A549 (cell line): ENCODE data around the gene CACNA1E. TPM values are rescaled to one million over a fixed set of nuclear protein-coding genes. Genes with fewer than 3 reads are reported as not detected.

ENCODE experiments used
- ATAC-seq, 2 experiments: fragments of 200-7000 bp in 1 of 2; fragments of >200 bp in 1 of 2; cut with Nextera tagmentation in 1 of 2; cut with Tn5 transposase in 1 of 2; 3 replicates each; pipeline versions ENCODE4 v1.8.0 to v1.9.1; 2018 to 2020; ENCODE audit warnings: mild to moderate bottlenecking in 1 of 2, moderate library complexity in 1 of 2
- CTCF ChIA-PET: fragments of 300-600 bp; sonication (Branson Sonifier 250); formaldehyde crosslinking; extraction: SDS; loops from one replicate; lab custom pipeline; 2021; ENCODE audit warnings: antibody characterized with exemption, inconsistent platforms; lab: Yijun Ruan, JAX
- POLR2A ChIA-PET: fragments of 350-600 bp; formaldehyde crosslinking; extraction: SDS; loops from one replicate; lab custom pipeline; 2021; ENCODE audit warnings: antibody characterized with exemption, inconsistent platforms; lab: Yijun Ruan, JAX
- DNase-seq, 2 experiments: peaks; one replicate each; pipeline versions ENCODE4 v3.0.0 to v3.0.0-alpha.2; 2011 to 2016; ENCODE audit warnings: low read depth in 1 of 2, low spot score in 1 of 2
- FAIRE-seq: peaks from 2 replicates; lab custom pipeline; 2011; peaks lifted over from hg19 to GRCh38; lab: Jason Lieb, UNC
- H3K27ac ChIP-seq, 2 experiments: fragments of >200 bp; sonication (Bioruptor Twin); formaldehyde crosslinking; 3 replicates each; pipeline ENCODE4 v1.5.1; 2016 to 2017
- H3K4me1 ChIP-seq: fragments of >200 bp; sonication (Bioruptor Twin); formaldehyde crosslinking; 3 replicates; pipeline ENCODE4 v1.6.1; 2016
- H3K4me2 ChIP-seq: fragments of >200 bp; sonication (Bioruptor Twin); formaldehyde crosslinking; 3 replicates; pipeline ENCODE4 v1.6.1; 2016
- H3K4me3 ChIP-seq: fragments of >200 bp; sonication (Bioruptor Twin); formaldehyde crosslinking; 3 replicates; pipeline ENCODE4 v1.5.1; 2016
- H3K9me3 ChIP-seq: fragments of >200 bp; sonication (Bioruptor Twin); formaldehyde crosslinking; 3 replicates; pipeline ENCODE4 v1.6.1; 2016
- ATOH8 ChIP-seq: fragments of 250-450 bp; sonication (Bioruptor Pico); IDR thresholded peaks from 2 replicates; pipeline ENCODE4 v1.5.0; 2020; ENCODE audit warnings: low read depth, mild to moderate bottlenecking, moderate library complexity
- BCL3 ChIP-seq: fragments of >200 bp; sonication (Bioruptor Twin); formaldehyde crosslinking; IDR thresholded peaks from 3 replicates; pipeline ENCODE4 v1.6.1; 2016
- BHLHE40 ChIP-seq: IDR thresholded peaks from 2 replicates; pipeline ENCODE4 v1.6.1; 2012; ENCODE audit warnings: low read depth, low read length, inconsistent platforms
- CBX8 ChIP-seq: fragments of 200-600 bp; sonication (generic); IDR thresholded peaks from 2 replicates; pipeline ENCODE4 v1.6.1; 2016
- CTCF ChIP-seq: fragments of >200 bp; sonication (Bioruptor Twin); formaldehyde crosslinking; IDR thresholded peaks from 3 replicates; pipeline ENCODE4 v1.5.1; 2016
- E2F6 ChIP-seq: IDR thresholded peaks from 2 replicates; pipeline ENCODE4 v1.6.1; 2012; ENCODE audit warnings: low read depth, borderline replicate concordance
- EP300 ChIP-seq, 2 experiments: fragments of >200 bp; sonication (Bioruptor Twin); formaldehyde crosslinking; IDR thresholded peaks; 2 replicates in 1 of 2; 3 replicates in 1 of 2; pipeline ENCODE4 v1.6.1; 2016 to 2017
- FOSB ChIP-seq: fragments of 250-450 bp; sonication (Bioruptor Pico); IDR thresholded peaks from 2 replicates; pipeline ENCODE4 v1.5.0; 2020; ENCODE audit warnings: mild to moderate bottlenecking, moderate library complexity
- FOXS1 ChIP-seq: fragments of 250-450 bp; sonication (Bioruptor Pico); IDR thresholded peaks from 2 replicates; pipeline ENCODE4 v1.5.0; 2020; ENCODE audit warnings: mild to moderate bottlenecking, moderate library complexity
- HEYL ChIP-seq: fragments of 250-450 bp; sonication (Bioruptor Pico); IDR thresholded peaks from 2 replicates; pipeline ENCODE4 v1.8.0; 2021; ENCODE audit warnings: mild to moderate bottlenecking, moderate library complexity
- HOXB5 ChIP-seq: fragments of 250-450 bp; sonication (Bioruptor Pico); IDR thresholded peaks from 2 replicates; pipeline ENCODE4 v1.5.0; 2020; ENCODE audit warnings: mild to moderate bottlenecking, moderate library complexity
- JUN ChIP-seq, 2 experiments: fragments of >200 bp; sonication (Bioruptor Twin); formaldehyde crosslinking; IDR thresholded peaks; 2 replicates in 1 of 2; 3 replicates in 1 of 2; pipeline ENCODE4 v1.6.1; 2016 to 2017
- JUNB ChIP-seq: fragments of >200 bp; sonication (Bioruptor Twin); formaldehyde crosslinking; IDR thresholded peaks from 2 replicates; pipeline ENCODE4 v1.6.1; 2016
- KDM5A ChIP-seq: fragments of 200-600 bp; sonication (generic); IDR thresholded peaks from 2 replicates; pipeline ENCODE4 v1.6.1; 2016; ENCODE audit warnings: antibody characterized with exemption, mild to moderate bottlenecking
- MAX ChIP-seq: IDR thresholded peaks from 2 replicates; pipeline ENCODE4 v1.6.1; 2012
- NR3C1 ChIP-seq: fragments of >200 bp; sonication (Bioruptor Twin); formaldehyde crosslinking; IDR thresholded peaks from 3 replicates; pipeline ENCODE4 v1.6.1; 2017
- PHF8 ChIP-seq: fragments of 200-600 bp; sonication (generic); IDR thresholded peaks from 2 replicates; pipeline ENCODE4 v1.6.1; 2016; ENCODE audit warnings: low read depth, mild to moderate bottlenecking, antibody characterized with exemption, moderate library complexity, borderline replicate concordance
- POLR2A ChIP-seq: IDR thresholded peaks from 2 replicates; pipeline ENCODE4 v1.6.1; 2012; ENCODE audit warnings: mild to moderate bottlenecking, low read length
- POLR2AphosphoS2 ChIP-seq: conservative IDR thresholded peaks from 2 replicates; pipeline ENCODE4 v1.6.1; 2012; ENCODE audit warnings: low read length, improper control_type of control experiment, inconsistent platforms
- RAD21 ChIP-seq, 2 experiments: fragments of >200 bp in 1 of 2; sonication (Bioruptor Twin) in 1 of 2; formaldehyde crosslinking in 1 of 2; IDR thresholded peaks in 1 of 2; conservative IDR thresholded peaks in 1 of 2; 2 replicates in 1 of 2; 3 replicates in 1 of 2; pipeline ENCODE4 v1.6.1; 2012 to 2018; ENCODE audit warnings: inconsistent platforms in 1 of 2
- REST ChIP-seq: fragments of 200-600 bp; sonication (generic); IDR thresholded peaks from 2 replicates; pipeline ENCODE4 v1.6.1; 2016; ENCODE audit warnings: antibody characterized with exemption, mild to moderate bottlenecking, moderate library complexity
- RNF2 ChIP-seq: fragments of 200-600 bp; sonication (generic); IDR thresholded peaks from 2 replicates; pipeline ENCODE4 v1.6.1; 2016; ENCODE audit warnings: low read depth, mild to moderate bottlenecking, antibody characterized with exemption, moderate library complexity, borderline replicate concordance
- SMC3 ChIP-seq: fragments of >200 bp; sonication (Bioruptor Twin); formaldehyde crosslinking; IDR thresholded peaks from 3 replicates; pipeline ENCODE4 v1.6.1; 2018; ENCODE audit warnings: inconsistent platforms
- TFCP2L1 ChIP-seq: fragments of 250-450 bp; sonication (Bioruptor Pico); IDR thresholded peaks from 2 replicates; pipeline ENCODE4 v1.5.0; 2021; ENCODE audit warnings: mild to moderate bottlenecking
- USF2 ChIP-seq: fragments of 450-650 bp; IDR thresholded peaks from 2 replicates; pipeline ENCODE4 v1.6.1; 2014; ENCODE audit warnings: antibody characterized with exemption
- ZC3H11A ChIP-seq: fragments of 450-650 bp; IDR thresholded peaks from 2 replicates; pipeline ENCODE4 v1.6.1; 2014; ENCODE audit warnings: antibody characterized with exemption, mild to moderate bottlenecking
- ZFP36 ChIP-seq: fragments of 450-650 bp; IDR thresholded peaks from 2 replicates; pipeline ENCODE4 v1.6.1; 2014; ENCODE audit warnings: borderline replicate concordance; ENCODE audit not compliant: partially characterized antibody
- ZSCAN20 ChIP-seq: fragments of 250-450 bp; sonication (Bioruptor Pico); IDR thresholded peaks from 2 replicates; pipeline ENCODE4 v1.8.0; 2022; ENCODE audit warnings: mild to moderate bottlenecking, moderate library complexity
- WGBS: methylation state at CpG from one replicate; pipeline ENCODE4 v1.1.6; 2017; ENCODE audit errors: missing lambda C conversion rate; 5-methylcytosine and 5-hydroxymethylcytosine counted together
- polyA plus RNA-seq, 4 experiments: library from polyadenylated mRNA; depleted of rRNA in 3 of 4; stranded (reverse); fragments of >200 nt; fragmentation: RNase III in 1 of 4; extraction: RNeasy Plus Mini Kit Qiagen cat#74134 plus additional on column Dnase treatment in 1 of 4; gene quantifications; 2 replicates in 3 of 4; 3 replicates in 1 of 4; pipeline ENCODE4 v1.2.3, GENCODE V29; 2011 to 2017

CACNA1E gene
- polyA plus RNA-seq, 2 of the 4 experiments (the other 2 are of a cell fraction), result 0.01 TPM; not detected in 1

- Histone ChIP-seq H3K4me1 (no peaks in the 10 kb centered on the region), H3K27ac (no peak overlapping the region), H3K4me3 (no peak overlapping the region), H3K4me2 (no peak overlapping the region), H3K9me3 (no peaks in the 10 kb centered on the region)
- TF ChIP-seq FOSB (CRISPR knock-in tag) (no peak), BCL3 (no peak), EP300 (IDR thresholded peaks at IDR 0.05) (no peak), JUNB (no peak), ZFP36 (no peak), CTCF (no peak), SMC3 (no peak), POLR2AphosphoS2 (no peak), ZC3H11A (no peak), RNF2 (no peak), TFCP2L1 (CRISPR knock-in tag) (no peak), MAX (no peak), JUN (IDR thresholded peaks at IDR 0.05) (no peak), POLR2A (no peak), FOXS1 (CRISPR knock-in tag) (no peak), HOXB5 (no peak), RAD21 (conservative IDR thresholded peaks at IDR 0.05 in 1 of 2, IDR thresholded peaks at IDR 0.05 in 1 of 2) (no peak)
- ChIA-PET CTCF (no interaction called here), POLR2A (no interaction called here)
- ATAC-seq (0 out of 6 replicates have a peak, but pooled peaks of 1 of the 2 experiments have one; percentile 30), FAIRE-seq (no peak), DNase-seq (no peak)
- 4% methylated on average over 4 of the region's 4 CpGs for WGBS
Observed at GRCh38 chr1:181557313-181557712, 74.0 kb downstream of the CACNA1E start.

- Histone ChIP-seq H3K27ac (no peak overlapping the region), H3K9me3 (no peaks in the 10 kb centered on the region), H3K4me1 (no peaks in the 10 kb centered on the region), H3K4me2 (no peak overlapping the region), H3K4me3 (no peak overlapping the region)
- ChIA-PET POLR2A (no interaction called here), CTCF (no interaction called here)
- FAIRE-seq (no peak), ATAC-seq (no peak), DNase-seq (no peak)
- 20% methylated on average over 4 of the region's 4 CpGs for WGBS
- TF ChIP-seq ZSCAN20 (CRISPR knock-in tag) (no peak), CBX8 (no peak), KDM5A (no peak), E2F6 (no peak), EP300 (IDR thresholded peaks at IDR 0.05) (no peak)
Observed at GRCh38 chr1:181558416-181558815, 75.1 kb downstream of the CACNA1E start.

- ChIA-PET POLR2A (no interaction called here), CTCF (no interaction called here)
- H3K9me3 ChIP-seq, result no peaks in the 10 kb centered on the region
- H3K4me1 ChIP-seq, result no peaks in the 10 kb centered on the region
- no peak overlapping the region for H3K27ac ChIP-seq
- no peak for ATAC-seq
- DNase-seq, result no peak
- no peak for FAIRE-seq
- WGBS, result 4% methylated on average over 1 of the region's 1 CpG
- H3K4me2 ChIP-seq, result no peak overlapping the region
- H3K4me3 ChIP-seq, result no peak overlapping the region
- TF ChIP-seq POLR2A (no peak), USF2 (no peak), NR3C1 (no peak), PHF8 (no peak), BHLHE40 (no peak), RNF2 (no peak), TFCP2L1 (CRISPR knock-in tag) (no peak), ATOH8 (CRISPR knock-in tag) (no peak), HEYL (CRISPR knock-in tag) (no peak), REST (no peak)
Observed at GRCh38 chr1:181559142-181559541, 75.8 kb downstream of the CACNA1E start.
